HL-60/S4 treated with phorbol 12-myristate 13-acetate at 8.2 ng/mL for 4 days and 3 days (cell line): ENCODE data around the gene EXD3.

Experiments
- in situ Hi-C: fragments of 300-500 bp; cut with MboI; formaldehyde crosslinking; loops from 2 replicates; pipeline ENCODE4 v1.15.0; 2022; ENCODE audit warnings: low sequenced_read_pairs

Gene EXD3

DNA sequence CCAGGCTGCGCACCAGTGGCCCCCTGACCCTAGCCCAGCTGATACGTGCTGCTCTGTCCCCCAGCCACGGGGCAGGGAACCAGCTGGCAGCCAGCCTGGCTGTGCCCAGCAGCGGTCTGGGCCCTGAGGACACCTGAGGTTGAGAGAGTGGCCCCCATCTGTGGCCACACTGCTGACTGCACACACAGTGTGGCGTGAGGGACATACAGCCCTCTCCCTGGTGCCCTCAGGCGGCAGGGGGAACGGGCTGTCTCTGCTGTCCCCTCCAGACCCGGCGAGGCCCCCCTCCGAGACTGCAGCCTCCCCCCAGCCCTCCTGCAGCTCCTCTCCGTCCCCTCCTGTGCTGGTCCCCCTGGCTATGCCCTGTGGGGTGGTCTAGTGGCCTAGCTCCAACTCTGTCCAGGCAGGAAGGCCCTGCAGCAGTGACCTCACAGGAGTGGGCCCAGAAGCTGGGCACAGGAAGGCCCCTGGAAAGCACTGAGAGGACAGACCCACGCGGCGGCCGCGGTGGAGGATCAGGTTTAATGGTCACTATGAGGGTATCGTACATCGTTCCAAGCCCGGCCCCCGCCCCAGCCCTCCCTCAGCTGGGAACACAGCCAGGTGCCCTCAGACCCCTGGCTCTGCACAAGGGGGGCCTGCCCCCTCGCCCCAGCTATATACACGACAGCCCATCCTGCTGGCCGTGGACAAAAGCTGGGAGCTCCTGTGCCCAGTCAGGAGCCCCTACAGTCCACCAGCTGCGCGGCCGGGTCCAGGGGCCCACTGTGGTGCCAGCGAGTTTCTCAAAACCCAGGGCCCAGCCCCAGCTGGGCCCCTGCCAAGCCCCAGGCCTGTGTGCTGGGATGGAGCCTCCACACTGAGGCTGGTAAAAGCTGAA is 25.0 kb upstream of the EXD3 start:
- in situ Hi-C loops, result no loop called here

- in situ Hi-C loops, result no loop called here
These were observed 24.0 kb upstream of the EXD3 start for GRCh38 chr9:137446851-137447471.

- in situ Hi-C loops, result no loop called here
These were observed 23.0 kb upstream of the EXD3 start for GRCh38 chr9:137445930-137446431.

DNA sequence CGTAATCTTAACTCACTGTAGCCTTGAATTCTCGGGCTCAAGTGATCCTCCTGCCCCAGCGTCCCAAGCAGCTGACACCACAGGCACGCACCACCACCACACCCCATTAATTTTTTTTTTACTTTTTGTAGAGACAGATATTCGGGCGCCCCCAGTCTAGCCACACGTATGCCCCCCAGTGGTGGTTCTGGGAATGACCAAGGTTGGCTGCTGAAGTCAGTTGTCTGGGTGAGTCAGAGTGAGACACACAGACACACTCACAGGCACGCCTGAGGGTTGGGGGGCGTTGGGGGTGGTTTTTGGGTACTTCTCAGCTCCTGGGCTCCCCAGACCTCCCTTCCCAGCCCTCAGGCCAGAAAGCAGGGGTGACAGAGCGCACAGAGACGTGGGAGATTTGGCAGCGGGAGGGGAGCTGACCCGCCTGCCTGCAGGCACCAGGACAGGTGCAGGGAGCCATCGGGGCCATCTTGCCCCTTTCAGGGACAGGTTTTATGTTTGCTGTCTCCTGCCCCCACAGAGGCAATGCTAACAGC is 22.4 kb upstream of the EXD3 start:
- in situ Hi-C loops, result no loop called here

- in situ Hi-C loops, result no loop called here
These were observed 21.3 kb upstream of the EXD3 start for GRCh38 chr9:137444106-137444790.

GRCh38 chr9:137441935-137442321 is 19.0 kb upstream of the EXD3 start:
- in situ Hi-C loops, result no loop called here

DNA sequence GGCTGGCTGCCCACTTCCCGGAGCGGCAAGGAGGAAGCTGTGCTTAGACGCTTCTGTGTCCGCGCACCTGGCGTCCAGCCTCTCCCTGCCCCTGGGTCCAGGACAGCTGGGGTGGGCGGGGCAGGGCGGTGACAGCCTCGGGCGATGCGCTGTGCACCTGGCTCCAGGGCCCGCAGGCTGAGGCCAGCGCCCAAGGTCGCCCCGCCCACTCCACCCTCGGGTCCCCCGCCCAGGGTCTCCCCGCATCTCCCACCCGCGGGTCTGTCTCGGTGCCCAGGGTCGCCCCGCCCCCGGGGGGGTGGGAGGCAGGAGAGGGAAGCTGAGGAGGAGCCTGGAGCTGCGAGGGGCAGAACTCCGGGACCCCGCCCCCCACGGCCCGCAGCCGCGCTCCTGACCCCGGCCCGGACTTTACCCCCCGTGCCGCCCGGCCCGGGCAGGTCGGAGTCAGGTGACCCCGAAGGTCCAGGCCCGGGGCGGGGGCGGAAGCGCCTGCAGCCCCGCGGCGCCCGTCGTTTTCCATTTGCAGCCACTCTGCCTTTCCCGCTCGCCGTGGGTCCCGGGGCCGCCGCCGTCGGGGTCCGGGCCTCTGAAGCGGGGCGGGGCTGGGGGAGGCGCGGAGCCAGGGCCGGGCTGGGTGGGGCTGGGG is 18.4 kb upstream of the EXD3 start, which contains the start of gene ENTPD8:
TSS of gene ENTPD8 (minus strand) at position 69 of the 646 bp plus-strand sequence. CDS start 3,072 bp downstream, outside the sequence.
- in situ Hi-C loops, result no loop called here

- in situ Hi-C loops, result no loop called here
These were observed 16.3 kb upstream of the EXD3 start for GRCh38 chr9:137439158-137439714.

DNA sequence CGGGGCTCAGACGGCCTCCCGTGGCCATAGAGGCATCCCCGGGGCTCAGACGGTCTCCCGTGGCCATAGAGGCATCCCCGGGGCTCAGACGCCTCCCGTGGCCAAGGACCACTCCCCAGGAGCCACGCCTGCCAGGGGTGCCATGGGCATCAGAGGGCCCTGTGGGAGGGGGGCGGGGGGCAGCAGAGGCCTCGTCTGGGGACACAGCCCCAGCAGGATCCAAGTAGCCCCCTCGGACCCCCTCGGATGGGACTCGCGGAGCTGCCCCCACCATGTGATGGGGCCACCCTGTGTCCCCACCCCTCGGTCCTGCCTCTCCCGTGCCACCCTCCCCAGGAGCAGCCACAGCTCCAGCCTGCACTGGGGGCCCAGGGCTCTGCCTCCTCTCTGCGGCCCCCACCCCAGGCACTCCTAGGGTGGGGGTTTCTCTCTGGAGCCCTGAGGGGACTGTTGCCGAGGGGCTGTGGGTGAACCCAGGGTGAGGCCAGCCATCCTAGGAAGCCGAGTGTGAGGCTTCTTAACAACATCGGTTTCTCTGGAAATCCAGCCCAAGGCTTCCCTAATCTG is 15.7 kb upstream of the EXD3 start:
- in situ Hi-C loops, result no loop called here

DNA sequence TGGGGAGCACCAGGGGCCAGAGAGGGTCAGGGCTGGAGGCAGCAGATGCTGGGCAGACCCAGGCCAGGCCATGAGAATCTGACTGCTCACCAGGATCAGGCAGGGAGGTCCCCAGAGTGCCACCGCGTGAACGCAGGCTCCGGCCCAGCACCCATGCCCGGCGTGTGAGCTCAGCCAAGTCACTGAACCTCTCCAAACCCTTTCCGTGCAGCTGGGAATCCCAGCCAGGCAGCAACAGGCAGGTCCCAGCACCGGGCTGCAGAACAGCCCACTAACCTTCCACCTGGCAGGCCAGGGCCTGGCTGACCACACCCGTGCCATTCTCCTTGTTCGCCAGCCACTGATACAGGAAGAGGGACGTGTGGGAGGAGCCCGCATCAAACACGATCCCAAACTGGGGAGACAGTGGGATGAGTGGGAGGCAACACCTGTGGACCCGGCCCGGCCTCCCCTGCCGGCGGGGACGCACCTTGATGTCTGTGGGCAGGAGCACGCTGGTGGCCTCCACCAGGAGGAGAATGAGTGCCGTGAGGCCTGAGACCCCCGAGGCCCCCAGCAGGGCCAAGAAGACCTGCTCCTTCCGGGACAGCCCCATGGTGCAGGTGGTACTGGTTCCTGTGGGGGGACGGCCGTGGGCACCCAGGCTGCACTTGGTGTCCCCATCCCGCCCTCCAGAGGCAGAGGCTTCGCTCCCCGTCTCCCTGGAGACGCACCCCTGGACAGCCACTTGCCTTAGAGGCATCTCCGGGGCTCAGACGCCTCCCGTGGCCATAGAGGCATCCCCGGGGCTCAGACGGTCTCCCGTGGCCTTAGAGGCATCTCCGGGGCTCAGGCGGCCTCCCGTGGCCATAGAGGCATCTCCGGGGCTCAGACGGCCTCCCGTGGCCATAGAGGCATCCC is 15.0 kb upstream of the EXD3 start:
- in situ Hi-C loops, result no loop called here

- in situ Hi-C loops, result no loop called here
These were observed 14.0 kb upstream of the EXD3 start for GRCh38 chr9:137436761-137437600.

DNA sequence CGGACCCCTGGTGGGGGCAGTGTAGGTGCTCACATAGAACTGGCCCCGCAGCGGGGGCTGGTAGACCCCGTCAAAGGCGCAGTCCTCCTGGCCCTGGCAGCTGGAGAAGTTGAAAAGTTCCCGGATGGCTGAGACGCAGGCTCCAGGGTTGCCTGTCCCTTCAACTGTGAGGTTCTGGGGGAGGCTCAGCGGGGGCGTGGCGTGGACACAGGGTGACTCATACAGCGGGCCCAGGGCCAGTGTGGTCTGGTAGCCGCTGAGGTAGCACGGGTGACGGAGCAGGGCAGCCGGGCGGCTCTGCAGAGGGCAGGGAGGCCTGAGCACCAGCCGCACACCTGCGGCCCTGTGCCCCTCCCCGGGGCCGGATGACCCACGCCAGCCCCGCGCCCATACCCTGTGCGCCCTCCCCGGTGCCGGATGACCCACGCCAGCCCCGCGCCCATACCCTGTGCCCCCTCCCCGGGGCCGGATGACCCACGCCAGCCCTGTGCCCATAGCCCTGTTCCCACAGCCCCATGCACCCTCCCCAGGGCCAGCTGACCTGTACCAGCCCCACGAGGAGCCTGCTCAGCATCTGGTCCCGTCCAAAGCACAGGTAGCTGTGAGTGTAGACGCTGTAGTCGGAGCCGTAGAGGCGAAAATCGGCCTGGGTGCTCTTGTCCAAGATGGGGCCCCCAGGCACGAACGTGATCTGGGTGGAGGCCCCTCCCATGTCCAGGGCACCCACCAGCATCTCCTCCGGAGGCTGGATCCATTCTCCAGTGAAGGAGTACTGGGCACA is 13.2 kb upstream of the EXD3 start:
- in situ Hi-C loops, result no loop called here

DNA sequence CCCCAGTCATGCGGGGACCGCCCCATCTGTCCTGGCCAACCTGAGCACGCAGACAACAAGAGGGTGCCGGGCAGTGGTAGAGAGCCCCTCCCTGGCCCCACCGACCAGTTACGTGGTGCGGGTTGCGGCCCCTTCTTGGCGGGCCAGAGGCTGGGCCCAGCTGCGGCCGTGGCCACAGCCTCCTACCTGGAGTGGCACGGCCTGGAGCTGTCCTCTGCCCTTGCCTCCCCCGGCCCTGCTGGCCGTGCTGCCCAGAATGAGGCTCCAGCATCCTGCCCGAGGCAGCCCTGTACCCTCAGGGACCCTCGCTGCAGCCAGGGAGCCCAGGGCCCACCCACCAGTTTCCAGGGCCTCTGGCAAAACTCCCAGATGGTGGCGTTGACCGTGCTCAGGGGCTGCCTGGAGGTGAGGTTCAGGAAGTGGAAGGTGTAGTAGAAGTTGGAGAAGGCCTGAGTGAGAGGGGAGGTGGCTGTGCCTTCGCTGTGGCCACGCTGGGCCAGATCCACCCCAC is 12.5 kb upstream of the EXD3 start:
- in situ Hi-C loops, result no loop called here

DNA sequence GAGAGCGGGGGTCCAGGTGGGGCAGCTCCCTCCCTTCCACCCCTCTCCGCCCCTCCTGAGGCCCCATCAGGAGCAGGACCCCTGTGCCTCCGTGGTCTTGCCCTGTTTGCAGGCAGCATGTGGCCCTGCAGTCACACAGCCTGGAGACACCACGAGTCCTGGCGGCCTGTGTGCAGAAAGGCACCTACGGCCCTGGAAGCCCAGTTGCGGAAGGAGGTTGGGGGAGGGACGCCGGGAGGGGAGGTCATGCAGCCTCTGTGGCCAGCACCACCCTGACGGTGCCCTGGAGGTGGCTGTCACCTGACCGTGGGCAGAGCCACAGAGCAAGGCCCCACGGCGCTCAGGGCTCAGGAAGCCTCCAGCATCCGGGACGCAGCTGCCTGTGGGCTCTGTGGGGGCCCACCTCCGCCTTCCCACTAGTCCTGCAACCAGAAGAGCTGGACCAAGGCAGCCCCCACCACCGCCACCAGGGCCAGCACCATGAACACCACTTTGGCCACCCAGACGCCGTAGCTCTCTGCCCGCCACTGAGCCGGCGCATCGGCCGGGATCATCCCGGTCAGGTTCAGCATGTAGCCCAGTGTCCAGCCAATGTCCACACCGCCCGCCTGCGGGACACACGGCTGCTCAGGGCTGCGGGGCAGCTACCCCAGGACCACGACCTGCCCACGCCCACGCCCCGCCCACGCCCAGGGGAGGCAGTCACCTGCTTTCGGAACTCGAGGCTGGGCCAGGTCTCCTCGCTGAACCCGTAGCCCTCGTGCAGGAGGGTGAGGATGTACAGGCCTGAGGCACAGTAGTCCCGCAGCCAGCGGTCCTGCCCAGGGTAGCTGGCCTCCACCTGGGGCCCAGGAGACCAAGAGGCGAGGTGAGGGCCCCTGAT is 11.8 kb upstream of the EXD3 start:
- in situ Hi-C loops, result no loop called here

GRCh38 chr9:137433916-137434431 is 11.0 kb upstream of the EXD3 start:
- in situ Hi-C loops, result no loop called here

- in situ Hi-C loops, result no loop called here
These were observed 10.5 kb upstream of the EXD3 start for GRCh38 chr9:137433349-137433915.
